Body of pancreas (tissue), 4 donors: ENCODE measurements around the gene MIGA1. TPM values are rescaled to one million over a fixed set of nuclear protein-coding genes. Genes with fewer than 3 reads are reported as not detected.
"Not testable (repeated sequence)": the region's sequence is repeated elsewhere in the genome, so short reads cannot be mapped to it uniquely, and the experiment has no call there.

ENCODE experiments used
- ATAC-seq: fragments of 150-250 bp; one replicate; pipeline ENCODE4 v1.9.1; 2016
- DNase-seq, 4 donors: peaks; one replicate each; pipeline ENCODE4 v3.0.0-alpha.2; 2019
- H3K27ac ChIP-seq, 4 donors: fragments of 200-600 bp; sonication (generic); 1 replicate in 3 of 4; 2 replicates in 1 of 4; pipeline versions ENCODE4 v1.5.1 to v1.6.1; 2016 to 2019; ENCODE audit warnings: mild to moderate bottlenecking in 1 of 4, mixed read lengths in 1 of 4, moderate library complexity in 1 of 4
- H3K27me3 ChIP-seq, 2 donors: fragments of 200-600 bp; sonication (generic); one replicate each; pipeline ENCODE4 v1.6.0; 2016; ENCODE audit warnings: mild to moderate bottlenecking in 1 of 2
- H3K36me3 ChIP-seq, 2 donors: fragments of 200-600 bp; sonication (generic); replicated peaks in 1 of 2; 2 replicates each; pipeline ENCODE4 v1.5.1; 2016; ENCODE audit warnings: low read depth in 2 of 2; ENCODE audit not compliant: insufficient read depth in 1 of 2
- H3K4me1 ChIP-seq: fragments of 200-600 bp; sonication (generic); one replicate; pipeline ENCODE4 v1.6.0; 2016
- H3K4me3 ChIP-seq, 2 donors: fragments of 200-600 bp; sonication (generic); 1 replicate in 1 of 2; 2 replicates in 1 of 2; pipeline ENCODE4 v1.5.1; 2016 to 2019
- H3K9me3 ChIP-seq, 3 donors: fragments of 200-600 bp; sonication (generic); 1 replicate in 2 of 3; 2 replicates in 1 of 3; pipeline ENCODE4 v1.5.1; 2016
- POLR2A ChIP-seq, 3 donors: fragments of 450-650 bp; IDR thresholded peaks; one replicate each; pipeline ENCODE4 v1.6.1; 2016; ENCODE audit warnings: antibody characterized with exemption in 3 of 3, mild to moderate bottlenecking in 2 of 3
- WGBS, 2 donors: methylation state at CpG; one replicate each; pipeline ENCODE4 v1.1.5; 2017; 5-methylcytosine and 5-hydroxymethylcytosine counted together
- intact Hi-C: fragments of 100-400 bp; cut with DNase I; formaldehyde crosslinking; loops from one replicate; pipeline ENCODE4 v1.15.1; 2023
- total RNA-seq, 2 donors: library from RNA; depleted of rRNA; stranded (reverse); fragments of >200 nt; gene quantifications; one replicate each; pipeline ENCODE4 v1.1.0, GENCODE V29; 2016
- TF ChIP-seq, protein P1 (sequence below), 7 experiments: fragments of 450-650 bp in 4 of 7; fragments of 200-600 bp in 3 of 7; sonication (generic) in 3 of 7; IDR thresholded peaks; one replicate each; pipeline ENCODE4 v1.5.1; 2016 to 2019; ENCODE audit warnings: antibody characterized with exemption in 7 of 7

The MIGA1 gene
- total RNA-seq, 2 donors from 2014 or later: 6.6 to 10.4 TPM

DNA sequence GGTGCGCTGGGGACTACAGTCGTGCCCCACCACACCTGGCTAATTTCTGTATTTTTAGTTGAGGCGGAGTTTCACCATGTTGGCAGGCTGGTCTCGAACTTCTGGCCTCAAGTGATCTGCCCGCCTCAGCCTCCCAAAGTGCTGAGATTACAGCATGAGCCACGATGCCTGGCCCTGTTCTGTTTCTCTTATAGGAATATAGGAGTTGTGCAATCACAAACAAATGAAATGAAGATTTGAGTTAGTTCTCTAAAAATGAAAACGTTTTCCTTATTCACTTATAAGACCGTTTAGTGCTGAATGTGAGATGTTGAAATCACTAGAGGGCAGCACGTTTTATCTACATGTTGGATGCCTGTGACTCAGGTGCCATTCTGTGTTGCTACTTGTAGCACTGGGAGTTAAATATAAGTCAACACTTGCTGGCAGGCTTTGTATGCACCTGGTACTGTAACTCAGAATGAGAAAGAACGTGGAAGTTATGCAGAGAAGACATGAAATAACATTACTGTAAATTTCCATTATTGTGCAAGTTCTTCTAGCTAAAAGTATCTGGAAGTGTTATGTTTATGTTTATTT is 45.8 kb downstream of the MIGA1 start:
- Histone ChIP-seq H3K4me1 (peaks cover 13% of the 10 kb centered on the region), H3K4me3 (no peak overlapping the region), H3K36me3 (peaks cover 0 to 2% of the 10 kb centered on the region in 2 donors), H3K9me3 (no peaks in the 10 kb centered on the region), H3K27ac (peak overlapping the region in 2 of 4 donors; percentile 1 to 39), H3K27me3 (no peaks in the 10 kb centered on the region)
- TF ChIP-seq, protein P1, sequence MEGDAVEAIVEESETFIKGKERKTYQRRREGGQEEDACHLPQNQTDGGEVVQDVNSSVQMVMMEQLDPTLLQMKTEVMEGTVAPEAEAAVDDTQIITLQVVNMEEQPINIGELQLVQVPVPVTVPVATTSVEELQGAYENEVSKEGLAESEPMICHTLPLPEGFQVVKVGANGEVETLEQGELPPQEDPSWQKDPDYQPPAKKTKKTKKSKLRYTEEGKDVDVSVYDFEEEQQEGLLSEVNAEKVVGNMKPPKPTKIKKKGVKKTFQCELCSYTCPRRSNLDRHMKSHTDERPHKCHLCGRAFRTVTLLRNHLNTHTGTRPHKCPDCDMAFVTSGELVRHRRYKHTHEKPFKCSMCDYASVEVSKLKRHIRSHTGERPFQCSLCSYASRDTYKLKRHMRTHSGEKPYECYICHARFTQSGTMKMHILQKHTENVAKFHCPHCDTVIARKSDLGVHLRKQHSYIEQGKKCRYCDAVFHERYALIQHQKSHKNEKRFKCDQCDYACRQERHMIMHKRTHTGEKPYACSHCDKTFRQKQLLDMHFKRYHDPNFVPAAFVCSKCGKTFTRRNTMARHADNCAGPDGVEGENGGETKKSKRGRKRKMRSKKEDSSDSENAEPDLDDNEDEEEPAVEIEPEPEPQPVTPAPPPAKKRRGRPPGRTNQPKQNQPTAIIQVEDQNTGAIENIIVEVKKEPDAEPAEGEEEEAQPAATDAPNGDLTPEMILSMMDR (IDR thresholded peaks at IDR 0.05): peak; percentile 11 to 69 (median 42)
- TF ChIP-seq POLR2A (IDR thresholded peaks at IDR 0.05): no peak
- ATAC-seq (peak; percentile 84), DNase-seq (peak; percentile 41 to 86 (median 72))
- intact Hi-C loops: no loop called here
- 29 to 41% methylated on average over 10 of the region's 10 CpGs for WGBS, 2 donors

DNA sequence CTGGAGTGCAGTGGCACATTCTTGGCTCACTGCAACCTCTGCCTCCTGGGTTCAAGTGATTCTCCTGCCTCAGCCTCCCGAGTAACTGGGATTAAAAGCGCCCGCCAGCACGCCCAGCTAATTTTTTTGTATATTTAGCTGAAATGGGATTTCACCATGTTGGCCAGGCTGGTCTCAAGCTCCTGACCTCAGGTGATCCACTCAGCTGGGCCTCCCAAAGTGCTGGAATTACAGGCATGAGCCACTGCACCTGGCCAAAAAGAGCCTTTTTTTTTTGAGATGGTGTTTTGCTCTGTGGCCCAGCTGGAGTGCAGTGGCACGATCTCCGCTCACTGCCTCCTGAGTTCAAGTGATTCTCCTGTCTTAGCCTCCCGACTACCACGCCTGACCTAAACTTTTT is 47.4 kb downstream of the MIGA1 start:
- WGBS, 2 donors: 90 to 93% methylated on average over 7 to 8 of the region's 8 CpGs
- H3K27me3 ChIP-seq, DNase-seq, H3K4me3 ChIP-seq, intact Hi-C loops, H3K27ac ChIP-seq, H3K9me3 ChIP-seq, ATAC-seq, H3K36me3 ChIP-seq: not testable (repeated sequence)
- peaks cover 13% of the 10 kb centered on the region for H3K4me1 ChIP-seq

DNA sequence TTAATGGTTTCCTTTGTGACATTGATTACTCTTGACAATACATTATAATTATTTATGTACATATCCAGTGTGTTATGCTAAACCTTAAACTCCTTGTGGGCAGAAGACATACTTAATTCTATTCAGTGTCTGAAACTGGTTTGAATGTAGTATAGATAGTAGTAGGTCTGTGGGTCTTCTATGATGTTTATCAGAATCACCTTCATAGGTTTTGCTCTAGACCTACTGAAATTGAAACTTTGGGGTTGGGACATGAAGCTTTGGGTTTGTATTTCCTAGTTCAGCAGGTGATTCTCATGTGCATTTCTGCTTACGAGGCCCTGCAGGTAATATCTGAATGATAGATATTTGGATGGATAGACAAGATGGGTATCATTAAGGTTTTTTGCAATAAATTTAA is 48.6 kb downstream of the MIGA1 start:
- H3K36me3 ChIP-seq: no peaks in the 10 kb centered on the region
- H3K27me3 ChIP-seq: no peaks in the 10 kb centered on the region
- H3K4me1 ChIP-seq: peaks cover 24% of the 10 kb centered on the region
- DNase-seq (no peak), ATAC-seq (no peak)
- no peak overlapping the region for H3K27ac ChIP-seq
- no peaks in the 10 kb centered on the region for H3K9me3 ChIP-seq
- H3K4me3 ChIP-seq: no peak overlapping the region
- intact Hi-C loops: no loop called here
- TF ChIP-seq, protein P1 (IDR thresholded peaks at IDR 0.05): no peak
- TF ChIP-seq POLR2A (IDR thresholded peaks at IDR 0.05): no peak
- 97 to 100% methylated on average over 1 of the region's 1 CpG for WGBS, 2 donors

DNA sequence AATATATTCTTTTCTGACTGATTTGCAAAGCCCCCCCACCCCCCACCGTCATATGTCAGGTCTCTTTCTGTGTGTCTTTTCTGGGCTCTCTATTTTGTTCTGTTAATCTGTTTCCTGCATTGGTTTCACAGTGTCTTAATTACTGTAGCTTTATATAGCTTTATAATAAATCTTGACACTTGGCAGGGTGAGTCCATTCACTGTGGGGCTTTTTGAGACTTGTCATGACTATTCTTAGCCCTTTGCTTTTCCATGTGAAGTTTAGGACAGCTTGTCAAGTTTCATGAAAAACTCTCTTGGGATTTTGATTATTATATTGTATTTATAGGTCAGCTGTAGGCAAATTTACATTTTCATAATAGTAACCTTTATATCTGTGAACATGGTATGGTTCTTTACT is 50.4 kb downstream of the MIGA1 start:
- WGBS, 2 donors: 86 to 94% methylated on average over 1 of the region's 1 CpG
- H3K4me3 ChIP-seq: no peak overlapping the region
- intact Hi-C loops: no loop called here
- TF ChIP-seq, protein P1 (IDR thresholded peaks at IDR 0.05): no peak
- no peak for TF ChIP-seq POLR2A (IDR thresholded peaks at IDR 0.05)
- DNase-seq: no peak
- H3K27me3 ChIP-seq: no peaks in the 10 kb centered on the region
- H3K4me1 ChIP-seq: peaks cover 27% of the 10 kb centered on the region
- H3K9me3 ChIP-seq: no peaks in the 10 kb centered on the region
- H3K27ac ChIP-seq: no peak overlapping the region
- H3K36me3 ChIP-seq: no peaks in the 10 kb centered on the region
- no peak for ATAC-seq

DNA sequence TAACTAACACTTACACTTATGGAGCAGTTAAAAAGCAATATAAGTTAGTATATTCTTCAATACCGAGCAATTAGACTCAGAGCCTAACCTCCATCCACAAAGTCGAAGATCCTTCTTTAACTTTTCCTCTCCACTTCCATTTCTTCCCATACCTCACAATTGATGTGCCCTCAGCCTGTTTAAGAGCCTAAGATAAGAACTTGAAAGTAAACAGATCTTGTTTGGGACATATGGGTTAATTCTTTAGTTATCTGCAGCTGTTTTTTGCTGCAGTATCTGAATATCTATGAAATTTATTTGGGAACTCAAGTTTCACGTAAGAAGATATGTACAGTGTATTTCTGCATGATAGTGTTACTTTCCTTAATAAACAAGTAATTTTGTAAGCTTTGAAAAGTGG is 51.5 kb downstream of the MIGA1 start:
- H3K27ac ChIP-seq: no peak overlapping the region
- no peaks in the 10 kb centered on the region for H3K36me3 ChIP-seq
- H3K27me3 ChIP-seq: no peaks in the 10 kb centered on the region
- H3K4me3 ChIP-seq: no peak overlapping the region
- H3K4me1 ChIP-seq: peaks cover 32% of the 10 kb centered on the region
- TF ChIP-seq, protein P1 (IDR thresholded peaks at IDR 0.05): no peak
- TF ChIP-seq POLR2A (IDR thresholded peaks at IDR 0.05): no peak
- ATAC-seq (no peak), DNase-seq (no peak)
- intact Hi-C loops: no loop called here
- 70 to 80% methylated on average over 3 of the region's 3 CpGs for WGBS, 2 donors
- H3K9me3 ChIP-seq: no peaks in the 10 kb centered on the region
